ENCODE measurements around the gene PAK1. TPM values are rescaled to one million over a fixed set of nuclear protein-coding genes. Genes with fewer than 3 reads are reported as not detected.

Gene PAK1
- total and polyA plus RNA-seq, 8 donors = 16.7 to 89.5 (median 46.5) TPM

- no peak for DNase-seq
- no peaks in the 10 kb centered on the region for H3K9me3 ChIP-seq
- H3K27ac ChIP-seq = no peak overlapping the region
- peaks cover 16 to 72% (median 44%) of the 10 kb centered on the region in 4 donors for H3K4me1 ChIP-seq
- TF ChIP-seq EP300 (IDR thresholded peaks at IDR 0.05) = no peak
- TF ChIP-seq CTCF (IDR thresholded peaks at IDR 0.05) = no peak
- TF ChIP-seq POLR2AphosphoS5 (IDR thresholded peaks at IDR 0.05) = no peak
- no peak for TF ChIP-seq POLR2A (IDR thresholded peaks at IDR 0.05)
- no peak overlapping the region for H3K4me3 ChIP-seq
- 35 to 58% (median 40%) methylated on average over 3 of the region's 3 CpGs for WGBS, 5 donors
- intact Hi-C loops (cut with DNase I; ENCODE audit: low total_unique reads) = no loop called here
- no peaks in the 10 kb centered on the region for H3K27me3 ChIP-seq
- no peaks in the 10 kb centered on the region for H3K36me3 ChIP-seq
Measured at GRCh38 chr11:77406396-77406795, 67.5 kb downstream of the PAK1 start.

DNA sequence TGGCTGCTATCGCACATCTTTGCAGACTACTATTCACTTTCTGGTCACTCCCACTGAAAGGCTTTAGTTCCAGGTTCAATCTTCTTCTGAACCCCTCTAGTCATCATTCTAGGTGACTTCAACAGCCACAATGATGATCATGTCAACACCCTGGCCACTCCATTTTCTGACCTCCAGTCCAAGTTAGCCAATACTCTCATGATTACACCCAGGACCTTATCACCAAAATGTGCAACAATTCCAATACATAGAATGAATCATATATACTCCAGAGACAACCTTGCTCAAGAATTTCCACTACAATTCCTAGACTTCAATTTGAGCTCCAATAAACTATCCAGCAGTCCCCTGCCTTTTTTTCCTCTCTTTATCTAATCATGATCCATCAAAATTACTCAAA, 70.7 kb downstream of the PAK1 start:
- WGBS, 5 donors = 94 to 100% (median 96%) methylated on average over 1 of the region's 1 CpG
- H3K27me3 ChIP-seq = no peaks in the 10 kb centered on the region
- TF ChIP-seq POLR2A (IDR thresholded peaks at IDR 0.05) (no peak), POLR2AphosphoS5 (IDR thresholded peaks at IDR 0.05) (no peak), EP300 (IDR thresholded peaks at IDR 0.05) (no peak), CTCF (IDR thresholded peaks at IDR 0.05) (no peak)
- DNase-seq = no peak
- H3K4me3 ChIP-seq = no peak overlapping the region
- no peak overlapping the region for H3K27ac ChIP-seq
- intact Hi-C loops (cut with DNase I; ENCODE audit: low total_unique reads) = no loop called here
- H3K9me3 ChIP-seq = no peaks in the 10 kb centered on the region
- peaks cover 7 to 50% (median 35%) of the 10 kb centered on the region in 4 donors for H3K4me1 ChIP-seq
- no peaks in the 10 kb centered on the region for H3K36me3 ChIP-seq

GRCh38 chr11:77402218-77402556, 71.7 kb downstream of the PAK1 start:
- Histone ChIP-seq H3K9me3 (no peaks in the 10 kb centered on the region), H3K27me3 (no peaks in the 10 kb centered on the region), H3K4me3 (no peak overlapping the region), H3K4me1 (peaks cover 2 to 47% (median 29%) of the 10 kb centered on the region in 4 donors), H3K27ac (peak overlapping the region in 1 of 5 donors; percentile 15), H3K36me3 (no peaks in the 10 kb centered on the region)
- no peak for DNase-seq
- intact Hi-C loops (cut with DNase I; ENCODE audit: low total_unique reads) = no loop called here
- WGBS, 5 donors = 69 to 82% (median 78%) methylated on average over 3 of the region's 3 CpGs
- TF ChIP-seq CTCF (IDR thresholded peaks at IDR 0.05) = no peak
- TF ChIP-seq EP300 (IDR thresholded peaks at IDR 0.05) = no peak
- no peak for TF ChIP-seq POLR2AphosphoS5 (IDR thresholded peaks at IDR 0.05)
- no peak for TF ChIP-seq POLR2A (IDR thresholded peaks at IDR 0.05)

DNA sequence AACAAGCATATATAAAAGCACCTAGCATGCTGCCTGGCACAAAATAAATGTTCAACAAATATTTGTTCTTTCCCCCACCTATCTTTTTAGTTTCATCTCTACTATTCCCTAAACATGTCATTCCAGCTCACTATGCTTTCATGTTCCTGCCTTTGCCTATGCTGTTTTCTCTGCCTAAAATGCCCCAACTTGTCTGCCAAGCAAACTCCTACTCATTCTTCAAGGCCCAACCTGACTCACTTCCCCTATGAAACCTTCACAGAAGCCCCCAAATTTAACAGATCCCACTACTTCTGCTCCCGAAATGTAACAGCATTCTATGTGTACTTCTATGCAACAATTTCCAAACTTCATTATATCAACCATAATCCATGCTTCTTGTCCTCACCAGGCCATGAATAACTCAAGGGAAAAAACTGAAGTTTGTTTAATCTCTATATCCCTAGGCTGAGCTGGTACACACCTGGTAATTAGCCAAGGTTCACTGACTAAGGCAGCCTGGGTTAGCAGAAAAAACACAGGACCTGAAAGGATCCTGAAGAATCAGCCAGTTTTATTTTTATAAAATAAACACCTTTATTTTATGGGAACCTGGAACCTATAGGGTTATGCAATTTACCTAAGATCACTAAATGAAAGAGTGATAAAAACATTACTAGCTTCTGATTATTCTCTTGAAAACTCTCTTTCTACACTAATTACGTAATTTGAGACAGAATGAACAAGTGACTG, 72.2 kb downstream of the PAK1 start:
- WGBS, 5 donors = 78 to 90% (median 88%) methylated on average over 2 of the region's 2 CpGs
- no peak for DNase-seq
- H3K27ac ChIP-seq = peak overlapping the region in 1 of 5 donors; percentile 15
- no peaks in the 10 kb centered on the region for H3K36me3 ChIP-seq
- TF ChIP-seq CTCF (IDR thresholded peaks at IDR 0.05) (no peak), EP300 (IDR thresholded peaks at IDR 0.05) (no peak), POLR2AphosphoS5 (IDR thresholded peaks at IDR 0.05) (no peak), POLR2A (IDR thresholded peaks at IDR 0.05) (no peak)
- H3K9me3 ChIP-seq = no peaks in the 10 kb centered on the region
- no peaks in the 10 kb centered on the region for H3K27me3 ChIP-seq
- H3K4me3 ChIP-seq = no peak overlapping the region
- H3K4me1 ChIP-seq = peaks cover under 1 to 47% (median 31%) of the 10 kb centered on the region in 4 donors
- intact Hi-C loops (cut with DNase I; ENCODE audit: low total_unique reads) = no loop called here
